Jurkat, Clone E6-1 (cell line): Measurements from ENCODE around the gene GRIN2D. TPM values are rescaled to one million over a fixed set of nuclear protein-coding genes. Genes with fewer than 3 reads are reported as not detected.

Experiments
- DNase-seq: peaks from one replicate; pipeline ENCODE4 v3.0.0-alpha.2; 2011; ENCODE audit warnings: low read depth, low spot score
- H3K4me3 ChIP-seq: 2 replicates; pipeline ENCODE4 v1.5.1; 2011; ENCODE audit warnings: mild to moderate bottlenecking, low read length, control low read depth, moderate library complexity
- polyA plus RNA-seq: library from polyadenylated mRNA; unstranded; fragments of >200 nt; gene quantifications from one replicate; pipeline ENCODE4 v1.2.1, GENCODE V29; 2012; ENCODE audit warnings: missing spikeins; ENCODE audit not compliant: insufficient read length, insufficient read depth

GRIN2D gene
- 0.50 TPM for polyA plus RNA-seq

- no peak for DNase-seq
Measured at GRCh38 chr19:48393559-48394330, at the start of gene GRIN2D. Gene GRIN2D, plus strand, starts transcription at chr19:48393668. Its CDS starts 4,725 bp downstream, at chr19:48398393.

GRCh38 chr19:48344892-48345291 lies 48.6 kb upstream of the GRIN2D start:
- no peak for DNase-seq
- no peak overlapping the region for H3K4me3 ChIP-seq

More at GRCh38 chr19:48393559-48394330, at the start of gene GRIN2D:
- peak within 1 kb of the TSS; percentile 3; the same call in 1 of the 2 replicates for H3K4me3 ChIP-seq

- no peak overlapping the region for H3K4me3 ChIP-seq
- DNase-seq, result no peak
Measured at GRCh38 chr19:48346191-48346590, 47.3 kb upstream of the GRIN2D start.

GRCh38 chr19:48348045-48348444 lies 45.4 kb upstream of the GRIN2D start:
- DNase-seq, result no peak
- H3K4me3 ChIP-seq, result no peak overlapping the region

- no peak for DNase-seq
- H3K4me3 ChIP-seq, result no peak overlapping the region
Measured at GRCh38 chr19:48348737-48349136, 44.7 kb upstream of the GRIN2D start.

- no peak overlapping the region for H3K4me3 ChIP-seq
- DNase-seq, result no peak
Measured at GRCh38 chr19:48350856-48351255, 42.6 kb upstream of the GRIN2D start.

GRCh38 chr19:48351341-48351752 lies 42.1 kb upstream of the GRIN2D start:
- H3K4me3 ChIP-seq, result no peak overlapping the region
- DNase-seq, result peak; percentile 57

GRCh38 chr19:48353677-48354076 lies 39.8 kb upstream of the GRIN2D start:
- no peak overlapping the region for H3K4me3 ChIP-seq
- DNase-seq, result no peak

- no peak for DNase-seq
- no peak overlapping the region for H3K4me3 ChIP-seq
Measured at GRCh38 chr19:48354332-48354992, 39.0 kb upstream of the GRIN2D start.

- no peak overlapping the region for H3K4me3 ChIP-seq
- no peak for DNase-seq
Measured at GRCh38 chr19:48355365-48355954, 38.0 kb upstream of the GRIN2D start.

- no peak for DNase-seq
- H3K4me3 ChIP-seq, result no peak overlapping the region
Measured at GRCh38 chr19:48359123-48359522, 34.3 kb upstream of the GRIN2D start.

- DNase-seq, result no peak
- H3K4me3 ChIP-seq, result no peak overlapping the region
Measured at GRCh38 chr19:48361912-48362311, 31.6 kb upstream of the GRIN2D start.

- peak overlapping the region; percentile 100 for H3K4me3 ChIP-seq
- DNase-seq, result peak; percentile 91
Measured at GRCh38 chr19:48362716-48363499, 30.6 kb upstream of the GRIN2D start.

GRCh38 chr19:48363500-48363809 lies 30.0 kb upstream of the GRIN2D start:
- DNase-seq, result no peak
- H3K4me3 ChIP-seq, result peak overlapping the region; percentile 100

GRCh38 chr19:48363810-48364597 lies 29.5 kb upstream of the GRIN2D start, which contains the start of the genes SYNGR4 and TMEM143:
Gene SYNGR4, plus strand, starts transcription at chr19:48364367. Its CDS starts 1,476 bp downstream, at chr19:48365843.
Gene TMEM143, minus strand, starts transcription at chr19:48363940. Its CDS starts 20 bp downstream, at chr19:48363920.
- H3K4me3 ChIP-seq, result peak within 1 kb of the TSS; percentile 100
- DNase-seq, result peak; percentile 99

- H3K4me3 ChIP-seq, result peak overlapping the region; percentile 59
- DNase-seq, result no peak
Measured at GRCh38 chr19:48364598-48365348, 28.7 kb upstream of the GRIN2D start.

- no peak for DNase-seq
Measured at GRCh38 chr19:48365602-48366001, 27.9 kb upstream of the GRIN2D start.

GRCh38 chr19:48367855-48368254 lies 25.6 kb upstream of the GRIN2D start:
- no peak for DNase-seq
- H3K4me3 ChIP-seq, result no peak overlapping the region

More at GRCh38 chr19:48365602-48366001, 27.9 kb upstream of the GRIN2D start:
- H3K4me3 ChIP-seq, result no peak overlapping the region
